ENCODE results near the gene LASP1NB.
"Not testable (repeated sequence)": the region's sequence is repeated elsewhere in the genome, so short reads cannot be mapped to it uniquely, and the experiment has no call there.

LASP1NB gene

GRCh38 chr17:38918916-38919315 lies 6.5 kb upstream of the LASP1NB start:
- Histone ChIP-seq H3K9me3 (ENCODE audit: control insufficient read depth, insufficient read depth, low read length) (no peaks in the 10 kb centered on the region), H3K27me3 (ENCODE audit: control insufficient read depth, insufficient read depth, low read length) (no peaks in the 10 kb centered on the region), H3K27ac (ENCODE audit: low read depth, low read length) (no peak overlapping the region), H3K4me1 (ENCODE audit: control insufficient read depth, insufficient read depth, low read length) (peaks cover 11% of the 10 kb centered on the region), H3K9ac (ENCODE audit: low read depth, low read length) (no peak overlapping the region), H3K36me3 (ENCODE audit: control insufficient read depth, insufficient read depth, low read length) (peaks cover 45% of the 10 kb centered on the region), H3K4me3 (ENCODE audit: low read depth, low read length) (no peak overlapping the region)

- Histone ChIP-seq H3K4me1 (ENCODE audit: control insufficient read depth, insufficient read depth, low read length) (peaks cover 11% of the 10 kb centered on the region), H3K9me3 (ENCODE audit: control insufficient read depth, insufficient read depth, low read length) (no peaks in the 10 kb centered on the region), H3K36me3 (ENCODE audit: control insufficient read depth, insufficient read depth, low read length) (peaks cover 40% of the 10 kb centered on the region), H3K27me3 (ENCODE audit: control insufficient read depth, insufficient read depth, low read length) (no peaks in the 10 kb centered on the region), H3K27ac (ENCODE audit: low read depth, low read length) (no peak overlapping the region), H3K4me3 (ENCODE audit: low read depth, low read length) (no peak overlapping the region), H3K9ac (ENCODE audit: low read depth, low read length) (no peak overlapping the region)
These were observed 5.9 kb upstream of the LASP1NB start for GRCh38 chr17:38919316-38920078.

GRCh38 chr17:38920374-38921291 lies 4.8 kb upstream of the LASP1NB start:
- peaks cover 34% of the 10 kb centered on the region for H3K36me3 ChIP-seq (ENCODE audit: control insufficient read depth, insufficient read depth, low read length)

GRCh38 chr17:38921756-38922411 lies 3.5 kb upstream of the LASP1NB start:
- Histone ChIP-seq H3K27ac (ENCODE audit: low read depth, low read length) (peak overlapping the region; percentile 76), H3K27me3 (ENCODE audit: control insufficient read depth, insufficient read depth, low read length) (no peaks in the 10 kb centered on the region), H3K4me1 (ENCODE audit: control insufficient read depth, insufficient read depth, low read length) (peaks cover 18% of the 10 kb centered on the region), H3K4me3 (ENCODE audit: low read depth, low read length) (no peak overlapping the region), H3K9me3 (ENCODE audit: control insufficient read depth, insufficient read depth, low read length) (no peaks in the 10 kb centered on the region), H3K36me3 (ENCODE audit: control insufficient read depth, insufficient read depth, low read length) (peaks cover 28% of the 10 kb centered on the region), H3K9ac (ENCODE audit: low read depth, low read length) (no peak overlapping the region)

More at GRCh38 chr17:38920374-38921291, 4.8 kb upstream of the LASP1NB start:
- H3K9ac ChIP-seq (ENCODE audit: low read depth, low read length): no peak overlapping the region
- no peaks in the 10 kb centered on the region for H3K9me3 ChIP-seq (ENCODE audit: control insufficient read depth, insufficient read depth, low read length)
- H3K4me3 ChIP-seq (ENCODE audit: low read depth, low read length): no peak overlapping the region
- H3K27me3 ChIP-seq (ENCODE audit: control insufficient read depth, insufficient read depth, low read length): no peaks in the 10 kb centered on the region
- peaks cover 17% of the 10 kb centered on the region for H3K4me1 ChIP-seq (ENCODE audit: control insufficient read depth, insufficient read depth, low read length)
- H3K27ac ChIP-seq (ENCODE audit: low read depth, low read length): no peak overlapping the region

GRCh38 chr17:38922538-38923297 lies 2.7 kb upstream of the LASP1NB start:
- no peaks in the 10 kb centered on the region for H3K9me3 ChIP-seq (ENCODE audit: control insufficient read depth, insufficient read depth, low read length)
- no peak overlapping the region for H3K9ac ChIP-seq (ENCODE audit: low read depth, low read length)
- H3K4me1 ChIP-seq (ENCODE audit: control insufficient read depth, insufficient read depth, low read length): peaks cover 18% of the 10 kb centered on the region
- H3K27ac ChIP-seq (ENCODE audit: low read depth, low read length): peak overlapping the region; percentile 76
- H3K36me3 ChIP-seq (ENCODE audit: control insufficient read depth, insufficient read depth, low read length): peaks cover 20% of the 10 kb centered on the region
- no peak overlapping the region for H3K4me3 ChIP-seq (ENCODE audit: low read depth, low read length)
- H3K27me3 ChIP-seq (ENCODE audit: control insufficient read depth, insufficient read depth, low read length): no peaks in the 10 kb centered on the region

GRCh38 chr17:38926293-38927070 lies 1.1 kb downstream of the LASP1NB start:
- Histone ChIP-seq H3K4me3 (ENCODE audit: low read depth, low read length) (no peak overlapping the region), H3K9ac (ENCODE audit: low read depth, low read length) (no peak overlapping the region), H3K27me3 (ENCODE audit: control insufficient read depth, insufficient read depth, low read length) (no peaks in the 10 kb centered on the region), H3K4me1 (ENCODE audit: control insufficient read depth, insufficient read depth, low read length) (peaks cover 18% of the 10 kb centered on the region), H3K27ac (ENCODE audit: low read depth, low read length) (no peak overlapping the region), H3K36me3 (ENCODE audit: control insufficient read depth, insufficient read depth, low read length) (no peaks in the 10 kb centered on the region), H3K9me3 (ENCODE audit: control insufficient read depth, insufficient read depth, low read length) (no peaks in the 10 kb centered on the region)

GRCh38 chr17:38930782-38931181 lies 5.4 kb downstream of the LASP1NB start:
- not testable (repeated sequence) for H3K27me3 ChIP-seq (ENCODE audit: control insufficient read depth, insufficient read depth, low read length); H3K27ac ChIP-seq (ENCODE audit: low read depth, low read length); H3K4me1 ChIP-seq (ENCODE audit: control insufficient read depth, insufficient read depth, low read length); H3K4me3 ChIP-seq (ENCODE audit: low read depth, low read length); H3K9ac ChIP-seq (ENCODE audit: low read depth, low read length); H3K9me3 ChIP-seq (ENCODE audit: control insufficient read depth, insufficient read depth, low read length); H3K36me3 ChIP-seq (ENCODE audit: control insufficient read depth, insufficient read depth, low read length)

- H3K9ac ChIP-seq (ENCODE audit: low read depth, low read length); H3K9me3 ChIP-seq (ENCODE audit: control insufficient read depth, insufficient read depth, low read length); H3K36me3 ChIP-seq (ENCODE audit: control insufficient read depth, insufficient read depth, low read length); H3K4me1 ChIP-seq (ENCODE audit: control insufficient read depth, insufficient read depth, low read length); H3K27ac ChIP-seq (ENCODE audit: low read depth, low read length); H3K27me3 ChIP-seq (ENCODE audit: control insufficient read depth, insufficient read depth, low read length); H3K4me3 ChIP-seq (ENCODE audit: low read depth, low read length): not testable (repeated sequence)
These were observed 8.5 kb downstream of the LASP1NB start for GRCh38 chr17:38933962-38934361.

- no peak overlapping the region for H3K4me3 ChIP-seq (ENCODE audit: low read depth, low read length)
- H3K27me3 ChIP-seq (ENCODE audit: control insufficient read depth, insufficient read depth, low read length): no peaks in the 10 kb centered on the region
- no peak overlapping the region for H3K27ac ChIP-seq (ENCODE audit: low read depth, low read length)
- no peak overlapping the region for H3K9ac ChIP-seq (ENCODE audit: low read depth, low read length)
- H3K36me3 ChIP-seq (ENCODE audit: control insufficient read depth, insufficient read depth, low read length): no peaks in the 10 kb centered on the region
- no peaks in the 10 kb centered on the region for H3K9me3 ChIP-seq (ENCODE audit: control insufficient read depth, insufficient read depth, low read length)
- H3K4me1 ChIP-seq (ENCODE audit: control insufficient read depth, insufficient read depth, low read length): 0 out of 2 replicates have a peak, but pooled peaks cover 4% of the 10 kb centered on the region
These were observed 14.6 kb downstream of the LASP1NB start for GRCh38 chr17:38939987-38940386.

GRCh38 chr17:38940404-38940803 lies 15.0 kb downstream of the LASP1NB start:
- Histone ChIP-seq H3K9ac (ENCODE audit: low read depth, low read length) (no peak overlapping the region), H3K9me3 (ENCODE audit: control insufficient read depth, insufficient read depth, low read length) (no peaks in the 10 kb centered on the region), H3K27me3 (ENCODE audit: control insufficient read depth, insufficient read depth, low read length) (no peaks in the 10 kb centered on the region), H3K4me3 (ENCODE audit: low read depth, low read length) (no peak overlapping the region), H3K36me3 (ENCODE audit: control insufficient read depth, insufficient read depth, low read length) (no peaks in the 10 kb centered on the region), H3K4me1 (ENCODE audit: control insufficient read depth, insufficient read depth, low read length) (0 out of 2 replicates have a peak, but pooled peaks cover 4% of the 10 kb centered on the region), H3K27ac (ENCODE audit: low read depth, low read length) (no peak overlapping the region)
